GM12878 (cell line): Measurements from ENCODE around the gene B4GALNT2. TPM values are rescaled to one million over a fixed set of nuclear protein-coding genes. Genes with fewer than 3 reads are reported as not detected.

Source experiments
- CEBPB ChIP-seq, 2 experiments: fragments of 150-350 bp in 1 of 2; IDR thresholded peaks; 2 replicates each; pipeline ENCODE4 v1.6.1; 2012 to 2014; ENCODE audit warnings: low read depth in 2 of 2, low read length in 2 of 2, borderline replicate concordance in 1 of 2, inconsistent platforms in 1 of 2
- EP300 ChIP-seq, 2 experiments: fragments of 150-350 bp in 1 of 2; IDR thresholded peaks; 2 replicates each; pipeline ENCODE4 v1.6.1; 2011 to 2012; ENCODE audit warnings: low read depth in 2 of 2, low read length in 2 of 2, borderline replicate concordance in 1 of 2, improper control_type of control experiment in 1 of 2, inconsistent platforms in 1 of 2; ENCODE audit not compliant: control insufficient read depth in 1 of 2
- JUND ChIP-seq: IDR thresholded peaks from 2 replicates; pipeline ENCODE4 v1.6.1; 2012; ENCODE audit warnings: low read depth, mild to moderate bottlenecking, low read length, improper control_type of control experiment, moderate library complexity
- NFYA ChIP-seq: IDR thresholded peaks from 2 replicates; pipeline ENCODE4 v1.6.1; 2011; ENCODE audit warnings: low read depth, mild to moderate bottlenecking, low read length, improper control_type of control experiment, borderline replicate concordance
- PAX8 ChIP-seq: fragments of 450-650 bp; IDR thresholded peaks from 2 replicates; pipeline ENCODE4 v1.6.1; 2017; ENCODE audit warnings: mild to moderate bottlenecking, moderate library complexity
- SREBF2 ChIP-seq: IDR thresholded peaks from 2 replicates; pipeline ENCODE4 v1.6.1; 2012; ENCODE audit warnings: mild to moderate bottlenecking, low read length
- TCF12 ChIP-seq: IDR thresholded peaks from 2 replicates; pipeline ENCODE4 v1.6.1; 2011; ENCODE audit warnings: low read depth, mild to moderate bottlenecking, low read length
- YBX1 ChIP-seq: fragments of 450-650 bp; IDR thresholded peaks from 2 replicates; pipeline ENCODE4 v1.6.1; 2016; ENCODE audit warnings: antibody characterized with exemption
- ZSCAN29 ChIP-seq: fragments of 450-650 bp; IDR thresholded peaks from 2 replicates; pipeline ENCODE4 v1.6.1; 2017; ENCODE audit warnings: mild to moderate bottlenecking, moderate library complexity
- polyA plus RNA-seq, 11 experiments: library from polyadenylated mRNA; depleted of rRNA in 4 of 11; unstranded in 6 of 11; stranded (reverse) in 5 of 11; fragments of >200 nt; fragmentation: Nextera tagmentation in 4 of 11; fragmentation: Illumina TruSeq in 1 of 11; extraction: Ambion mirVana in 4 of 11; extraction: Trizol in 1 of 11; gene quantifications; 1 replicate in 1 of 11; 2 replicates in 10 of 11; pipeline versions ENCODE4 v1.2.1 to v1.2.3, GENCODE V29; 2011 to 2016; ENCODE audit warnings: inconsistent platforms in 2 of 11, missing spikeins in 2 of 11, low read depth in 1 of 11
- total RNA-seq, 4 experiments: library from RNA; depleted of rRNA in 3 of 4; stranded (reverse); fragments of >200 nt in 3 of 4; fragmentation: Illumina TruSeq in 1 of 4; extraction: Trizol in 1 of 4; gene quantifications; 2 replicates each; pipeline versions ENCODE4 v1.2.1 to v1.2.3, GENCODE V29; 2013 to 2021
- TF ChIP-seq, protein P1 (sequence below): IDR thresholded peaks from 2 replicates; pipeline ENCODE4 v1.6.1; 2012; ENCODE audit warnings: improper control_type of control experiment, low read depth, low read length; ENCODE audit not compliant: insufficient replicate concordance
- TF ChIP-seq, protein P2 (sequence below): fragments of 450-650 bp; formaldehyde crosslinking; IDR thresholded peaks from 2 replicates; pipeline ENCODE4 v1.5.0; 2022; ENCODE audit warnings: mild to moderate bottlenecking, missing genetic modification characterization
- TF ChIP-seq, protein P3 (sequence below): fragments of 450-650 bp; conservative IDR thresholded peaks from 2 replicates; pipeline ENCODE4 v1.6.1; 2017; ENCODE audit warnings: mild to moderate bottlenecking, moderate library complexity
- TF ChIP-seq, protein P4 (sequence below): fragments of 450-650 bp; IDR thresholded peaks from 2 replicates; pipeline ENCODE4 v1.6.1; 2014; ENCODE audit warnings: mild to moderate bottlenecking

B4GALNT2 gene
- total and polyA plus RNA-seq, 10 of the 15 experiments (the other 5 are each of a cell fraction or from before 2014, with no cell fraction given) = not detected

DNA sequence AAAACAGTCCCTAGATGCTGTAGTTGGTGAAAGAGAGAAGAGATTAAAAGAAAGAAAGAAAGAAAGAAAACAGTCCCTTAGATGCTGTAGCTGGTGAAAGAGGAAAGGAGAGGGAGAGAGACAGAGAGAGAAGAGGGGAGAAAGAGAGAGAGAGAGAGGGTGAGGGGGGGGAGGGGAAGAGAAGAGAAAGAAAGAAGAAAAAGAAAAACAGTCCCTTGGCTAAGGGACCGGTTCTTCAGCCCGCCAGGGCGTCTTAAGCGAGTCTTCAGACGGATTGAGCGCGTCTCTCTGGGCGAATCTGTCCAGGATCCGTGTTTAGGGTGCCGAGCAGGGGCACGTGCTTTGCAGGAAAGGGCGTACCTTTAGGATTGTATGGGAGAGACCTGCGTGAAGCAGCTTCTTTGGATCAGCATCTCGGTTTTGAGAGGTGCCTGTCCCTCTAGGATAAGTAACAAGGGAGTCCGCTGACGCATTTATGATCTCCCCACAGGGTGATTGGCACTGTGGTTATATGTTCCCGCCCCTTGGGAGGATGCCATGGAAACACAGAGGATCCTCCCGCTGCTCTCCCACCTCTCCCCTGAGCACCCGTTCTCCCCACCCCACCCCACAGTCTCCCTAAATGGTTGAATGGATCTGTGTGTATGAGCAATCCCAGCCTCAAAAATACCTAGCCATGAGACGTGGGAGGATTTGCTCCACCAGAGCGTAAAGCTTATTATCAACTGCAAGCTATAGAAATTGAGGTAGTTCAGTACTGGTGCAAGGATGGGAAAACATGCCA is 61.1 kb downstream of the B4GALNT2 start (continued):
- TF ChIP-seq, protein P1, sequence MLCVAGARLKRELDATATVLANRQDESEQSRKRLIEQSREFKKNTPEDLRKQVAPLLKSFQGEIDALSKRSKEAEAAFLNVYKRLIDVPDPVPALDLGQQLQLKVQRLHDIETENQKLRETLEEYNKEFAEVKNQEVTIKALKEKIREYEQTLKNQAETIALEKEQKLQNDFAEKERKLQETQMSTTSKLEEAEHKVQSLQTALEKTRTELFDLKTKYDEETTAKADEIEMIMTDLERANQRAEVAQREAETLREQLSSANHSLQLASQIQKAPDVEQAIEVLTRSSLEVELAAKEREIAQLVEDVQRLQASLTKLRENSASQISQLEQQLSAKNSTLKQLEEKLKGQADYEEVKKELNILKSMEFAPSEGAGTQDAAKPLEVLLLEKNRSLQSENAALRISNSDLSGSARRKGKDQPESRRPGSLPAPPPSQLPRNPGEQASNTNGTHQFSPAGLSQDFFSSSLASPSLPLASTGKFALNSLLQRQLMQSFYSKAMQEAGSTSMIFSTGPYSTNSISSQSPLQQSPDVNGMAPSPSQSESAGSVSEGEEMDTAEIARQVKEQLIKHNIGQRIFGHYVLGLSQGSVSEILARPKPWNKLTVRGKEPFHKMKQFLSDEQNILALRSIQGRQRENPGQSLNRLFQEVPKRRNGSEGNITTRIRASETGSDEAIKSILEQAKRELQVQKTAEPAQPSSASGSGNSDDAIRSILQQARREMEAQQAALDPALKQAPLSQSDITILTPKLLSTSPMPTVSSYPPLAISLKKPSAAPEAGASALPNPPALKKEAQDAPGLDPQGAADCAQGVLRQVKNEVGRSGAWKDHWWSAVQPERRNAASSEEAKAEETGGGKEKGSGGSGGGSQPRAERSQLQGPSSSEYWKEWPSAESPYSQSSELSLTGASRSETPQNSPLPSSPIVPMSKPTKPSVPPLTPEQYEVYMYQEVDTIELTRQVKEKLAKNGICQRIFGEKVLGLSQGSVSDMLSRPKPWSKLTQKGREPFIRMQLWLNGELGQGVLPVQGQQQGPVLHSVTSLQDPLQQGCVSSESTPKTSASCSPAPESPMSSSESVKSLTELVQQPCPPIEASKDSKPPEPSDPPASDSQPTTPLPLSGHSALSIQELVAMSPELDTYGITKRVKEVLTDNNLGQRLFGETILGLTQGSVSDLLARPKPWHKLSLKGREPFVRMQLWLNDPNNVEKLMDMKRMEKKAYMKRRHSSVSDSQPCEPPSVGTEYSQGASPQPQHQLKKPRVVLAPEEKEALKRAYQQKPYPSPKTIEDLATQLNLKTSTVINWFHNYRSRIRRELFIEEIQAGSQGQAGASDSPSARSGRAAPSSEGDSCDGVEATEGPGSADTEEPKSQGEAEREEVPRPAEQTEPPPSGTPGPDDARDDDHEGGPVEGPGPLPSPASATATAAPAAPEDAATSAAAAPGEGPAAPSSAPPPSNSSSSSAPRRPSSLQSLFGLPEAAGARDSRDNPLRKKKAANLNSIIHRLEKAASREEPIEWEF = no peak
- no peak for TF ChIP-seq CEBPB (IDR thresholded peaks at IDR 0.05; ENCODE audit: borderline replicate concordance in 1 of 2, low read depth in 2 of 2, low read length in 2 of 2)
- TF ChIP-seq EP300 (IDR thresholded peaks at IDR 0.05; ENCODE audit: borderline replicate concordance in 1 of 2, control insufficient read depth in 1 of 2, low read depth in 2 of 2, low read length in 2 of 2) = peak in 1 of 2 experiments; percentile 75; a peak in 2 of 4 replicates
- peak; percentile 58; the same call in 1 of the 2 replicates for TF ChIP-seq YBX1
- no peak for TF ChIP-seq JUND
- TF ChIP-seq, protein P2, sequence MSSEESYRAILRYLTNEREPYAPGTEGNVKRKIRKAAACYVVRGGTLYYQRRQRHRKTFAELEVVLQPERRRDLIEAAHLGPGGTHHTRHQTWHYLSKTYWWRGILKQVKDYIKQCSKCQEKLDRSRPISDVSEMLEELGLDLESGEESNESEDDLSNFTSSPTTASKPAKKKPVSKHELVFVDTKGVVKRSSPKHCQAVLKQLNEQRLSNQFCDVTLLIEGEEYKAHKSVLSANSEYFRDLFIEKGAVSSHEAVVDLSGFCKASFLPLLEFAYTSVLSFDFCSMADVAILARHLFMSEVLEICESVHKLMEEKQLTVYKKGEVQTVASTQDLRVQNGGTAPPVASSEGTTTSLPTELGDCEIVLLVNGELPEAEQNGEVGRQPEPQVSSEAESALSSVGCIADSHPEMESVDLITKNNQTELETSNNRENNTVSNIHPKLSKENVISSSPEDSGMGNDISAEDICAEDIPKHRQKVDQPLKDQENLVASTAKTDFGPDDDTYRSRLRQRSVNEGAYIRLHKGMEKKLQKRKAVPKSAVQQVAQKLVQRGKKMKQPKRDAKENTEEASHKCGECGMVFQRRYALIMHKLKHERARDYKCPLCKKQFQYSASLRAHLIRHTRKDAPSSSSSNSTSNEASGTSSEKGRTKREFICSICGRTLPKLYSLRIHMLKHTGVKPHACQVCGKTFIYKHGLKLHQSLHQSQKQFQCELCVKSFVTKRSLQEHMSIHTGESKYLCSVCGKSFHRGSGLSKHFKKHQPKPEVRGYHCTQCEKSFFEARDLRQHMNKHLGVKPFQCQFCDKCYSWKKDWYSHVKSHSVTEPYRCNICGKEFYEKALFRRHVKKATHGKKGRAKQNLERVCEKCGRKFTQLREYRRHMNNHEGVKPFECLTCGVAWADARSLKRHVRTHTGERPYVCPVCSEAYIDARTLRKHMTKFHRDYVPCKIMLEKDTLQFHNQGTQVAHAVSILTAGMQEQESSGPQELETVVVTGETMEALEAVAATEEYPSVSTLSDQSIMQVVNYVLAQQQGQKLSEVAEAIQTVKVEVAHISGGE (CRISPR knock-in tag) = no peak
- TF ChIP-seq PAX8 = peak; percentile 92
- no peak for TF ChIP-seq SREBF2
- peak; percentile 47; the same call in 1 of the 2 replicates for TF ChIP-seq TCF12
- TF ChIP-seq, protein P3, sequence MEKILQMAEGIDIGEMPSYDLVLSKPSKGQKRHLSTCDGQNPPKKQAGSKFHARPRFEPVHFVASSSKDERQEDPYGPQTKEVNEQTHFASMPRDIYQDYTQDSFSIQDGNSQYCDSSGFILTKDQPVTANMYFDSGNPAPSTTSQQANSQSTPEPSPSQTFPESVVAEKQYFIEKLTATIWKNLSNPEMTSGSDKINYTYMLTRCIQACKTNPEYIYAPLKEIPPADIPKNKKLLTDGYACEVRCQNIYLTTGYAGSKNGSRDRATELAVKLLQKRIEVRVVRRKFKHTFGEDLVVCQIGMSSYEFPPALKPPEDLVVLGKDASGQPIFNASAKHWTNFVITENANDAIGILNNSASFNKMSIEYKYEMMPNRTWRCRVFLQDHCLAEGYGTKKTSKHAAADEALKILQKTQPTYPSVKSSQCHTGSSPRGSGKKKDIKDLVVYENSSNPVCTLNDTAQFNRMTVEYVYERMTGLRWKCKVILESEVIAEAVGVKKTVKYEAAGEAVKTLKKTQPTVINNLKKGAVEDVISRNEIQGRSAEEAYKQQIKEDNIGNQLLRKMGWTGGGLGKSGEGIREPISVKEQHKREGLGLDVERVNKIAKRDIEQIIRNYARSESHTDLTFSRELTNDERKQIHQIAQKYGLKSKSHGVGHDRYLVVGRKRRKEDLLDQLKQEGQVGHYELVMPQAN = no peak
- TF ChIP-seq NFYA = no peak
- TF ChIP-seq, protein P4, sequence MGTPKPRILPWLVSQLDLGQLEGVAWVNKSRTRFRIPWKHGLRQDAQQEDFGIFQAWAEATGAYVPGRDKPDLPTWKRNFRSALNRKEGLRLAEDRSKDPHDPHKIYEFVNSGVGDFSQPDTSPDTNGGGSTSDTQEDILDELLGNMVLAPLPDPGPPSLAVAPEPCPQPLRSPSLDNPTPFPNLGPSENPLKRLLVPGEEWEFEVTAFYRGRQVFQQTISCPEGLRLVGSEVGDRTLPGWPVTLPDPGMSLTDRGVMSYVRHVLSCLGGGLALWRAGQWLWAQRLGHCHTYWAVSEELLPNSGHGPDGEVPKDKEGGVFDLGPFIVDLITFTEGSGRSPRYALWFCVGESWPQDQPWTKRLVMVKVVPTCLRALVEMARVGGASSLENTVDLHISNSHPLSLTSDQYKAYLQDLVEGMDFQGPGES = no peak
- no peak for TF ChIP-seq ZSCAN29
